ENCODE data around the gene MTG2. TPM values are rescaled to one million over a fixed set of nuclear protein-coding genes. Genes with fewer than 3 reads are reported as not detected.

Gene MTG2
- total and polyA plus RNA-seq, 2 of the 8 experiments (the other 6 are each of a cell fraction or from before 2014, with no cell fraction given) = 14.4 to 22.8 TPM

DNA sequence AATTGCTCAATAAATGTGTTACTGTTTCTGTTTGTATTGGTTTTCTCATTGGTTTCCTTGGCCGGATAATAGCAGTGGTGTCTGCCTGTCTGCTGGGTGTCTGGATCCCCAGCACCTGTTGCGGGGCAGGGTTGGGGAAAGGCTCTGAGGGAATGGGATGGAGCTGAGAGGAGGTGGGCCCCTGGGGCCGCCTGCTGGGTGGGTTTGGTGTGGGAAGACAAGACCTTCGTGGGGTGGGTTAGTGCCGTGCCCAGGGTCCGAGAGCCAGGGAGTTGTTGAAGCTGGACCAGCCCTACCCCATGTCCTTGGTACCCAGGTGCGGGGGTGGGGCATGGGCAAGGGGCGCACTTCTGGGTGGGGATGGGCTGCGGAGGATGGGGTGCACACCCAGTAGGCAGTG lies 35.3 kb upstream of the MTG2 start:
- POLR2A ChIA-PET (ENCODE audit: partially characterized antibody) = interaction anchor here (0.7 to 1.0 kb wide), 3 partner anchors 9 to 137 kb away, joined by 3 to 4 read pairs (median 3); no protein-coding TSS in a partner anchor
- Histone ChIP-seq H3K4me1 (replicated peaks in 1 of 4; ENCODE audit: control insufficient read depth in 3 of 4, insufficient read depth in 4 of 4, low read length in 3 of 4) (peaks cover 0 to 19% (median 8%) of the 10 kb centered on the region in 4 experiments; a peak in 6 of 7 replicates), H2AK5ac (ENCODE audit: low read depth, low read length) (0 out of 2 replicates have a peak overlapping the region, but pooled peaks have one; percentile 48), H3K23me2 (ENCODE audit: low read depth, low read length) (peaks cover 3% of the 10 kb centered on the region; the same call in 1 of the 2 replicates), H3K14ac (ENCODE audit: insufficient read length) (no peak overlapping the region), H4K5ac (ENCODE audit: insufficient read length, low read depth, low read length) (no peak overlapping the region), H3K18ac (ENCODE audit: extremely low read depth, low read length) (no peak overlapping the region), H4K91ac (replicated peaks; ENCODE audit: insufficient read length, low read length) (no peak overlapping the region), H3K9ac (replicated peaks in 1 of 4; ENCODE audit: extremely low read depth in 1 of 4, low read depth in 3 of 4, low read length in 3 of 4) (no peak overlapping the region), H2AFZ (ENCODE audit: low read length) (no peak overlapping the region), H3K79me1 (ENCODE audit: low read depth, low read length) (peaks cover 47% of the 10 kb centered on the region), H4K20me1 (replicated peaks in 1 of 2; ENCODE audit: control insufficient read depth in 1 of 2, insufficient read depth in 2 of 2, low read length in 2 of 2) (peaks cover 50 to 53% of the 10 kb centered on the region in 2 experiments), H3K36me3 (ENCODE audit: control insufficient read depth in 2 of 4, insufficient read depth in 4 of 4, low read length in 3 of 4) (peaks cover 0 to 9% (median 6%) of the 10 kb centered on the region in 4 experiments; a peak in 6 of 8 replicates), H3K4me2 (ENCODE audit: insufficient read depth in 1 of 2, low read depth in 2 of 2, low read length in 2 of 2) (no peak overlapping the region), H4K8ac (ENCODE audit: extremely low read depth, insufficient read depth, low read length) (peak overlapping the region; percentile 31; the same call in 1 of the 2 replicates), H3K9me3 (ENCODE audit: insufficient read depth in 2 of 2, low read depth in 1 of 2, low read length in 1 of 2) (no peaks in the 10 kb centered on the region; a peak in 1 of 4 replicates), H3K4me3 (ENCODE audit: extremely low read depth in 1 of 4, insufficient read depth in 2 of 4, low read depth in 3 of 4, low read length in 4 of 4) (no peak overlapping the region), H3K4ac (replicated peaks; ENCODE audit: insufficient read length, low read depth, low read length) (no peak overlapping the region), H2BK5ac (ENCODE audit: low read depth, low read length) (0 out of 2 replicates have a peak overlapping the region, but pooled peaks have one; percentile 52), H3K56ac (replicated peaks; ENCODE audit: insufficient read length, low read depth, low read length) (no peak overlapping the region), H3K23ac (ENCODE audit: insufficient read length) (no peak overlapping the region), H3K27me3 (replicated peaks in 1 of 4; ENCODE audit: control insufficient read depth in 3 of 4, extremely low read depth in 1 of 4, insufficient read depth in 3 of 4, low read length in 3 of 4) (no peaks in the 10 kb centered on the region), H3K79me2 (ENCODE audit: control insufficient read depth in 1 of 2, insufficient read depth in 2 of 2, low read length in 2 of 2) (peaks cover 58 to 88% of the 10 kb centered on the region in 2 experiments), H2BK120ac (replicated peaks; ENCODE audit: low read depth, low read length) (no peak overlapping the region), H2BK20ac (ENCODE audit: low read length) (no peak overlapping the region), H2BK15ac (ENCODE audit: low read length) (no peak overlapping the region), H2BK12ac (ENCODE audit: low read depth, low read length) (no peak overlapping the region), H3K27ac (ENCODE audit: low read depth, low read length) (no peak overlapping the region)
- no peak for FAIRE-seq
- WGBS, 2 experiments (ENCODE audit: extremely low coverage in 1 of 2, insufficient coverage in 1 of 2, insufficient read length in 1 of 2, insufficient replicate concordance in 2 of 2, low coverage in 1 of 2, low lambda C conversion rate in 2 of 2, missing lambda C conversion rate in 1 of 2) = 93% methylated on average over 8 of the region's 9 CpGs; no CpG with 5 or more reads in 1 of the 2 experiments
- CTCF ChIA-PET (ENCODE audit: partially characterized antibody) = interaction anchor here (0.6 kb wide), 1 partner anchor 30 kb away, joined by 4 read pairs; no protein-coding TSS in a partner anchor
- DNase-seq (ENCODE audit: low read depth in 1 of 2, low spot score in 2 of 2) = no peak
- no peak for TF ChIP-seq POU5F1 (IDR thresholded peaks at IDR 0.05; ENCODE audit: low read depth, low read length)
- no peak for TF ChIP-seq TAF1 (IDR thresholded peaks at IDR 0.05; ENCODE audit: low read depth, low read length)
- no peak for TF ChIP-seq RXRA (IDR thresholded peaks at IDR 0.05; ENCODE audit: insufficient read depth, low read depth, low read length)
- no peak for TF ChIP-seq PHF8 (conservative IDR thresholded peaks at IDR 0.05; ENCODE audit: low read depth, low read length)
